GM18502 (cell line): ENCODE measurements around the gene ULK1.
"Not testable (repeated sequence)": the region's sequence is repeated elsewhere in the genome, so short reads cannot be mapped to it uniquely, and the experiment has no call there.

Experiments
- ATAC-seq: cut with Tn5 transposase; IDR thresholded peaks from one replicate; pipeline ENCODE4 v1.9.1; 2021; ENCODE audit warnings: mild to moderate bottlenecking; ENCODE audit not compliant: unreplicated experiment, poor library complexity

ULK1 gene

GRCh38 chr12:131960590-131961325 lies 66.3 kb downstream of the ULK1 start:
- not testable (repeated sequence) for ATAC-seq

- ATAC-seq = not testable (repeated sequence)
Measured at GRCh38 chr12:131961328-131961727, 66.9 kb downstream of the ULK1 start.

- no peak for ATAC-seq
Measured at GRCh38 chr12:131962069-131962468, 67.6 kb downstream of the ULK1 start.

- no peak for ATAC-seq
Measured at GRCh38 chr12:131963381-131963780, 69.0 kb downstream of the ULK1 start.

- no peak for ATAC-seq
Measured at GRCh38 chr12:131965073-131965472, 70.7 kb downstream of the ULK1 start.

GRCh38 chr12:131971226-131971625 lies 76.8 kb downstream of the ULK1 start:
- no peak for ATAC-seq
